Fibroblast of the aortic adventitia (primary cell): ENCODE data around the gene DLX3. TPM values are rescaled to one million over a fixed set of nuclear protein-coding genes. Genes with fewer than 3 reads are reported as not detected.

ENCODE experiments used
- DNase-seq: peaks from one replicate; pipeline ENCODE4 v3.0.0-alpha.2; 2010; ENCODE audit warnings: low read depth
- H3K4me3 ChIP-seq: 2 replicates; pipeline ENCODE4 v1.5.1; 2011; ENCODE audit warnings: low read depth, mild to moderate bottlenecking, control low read depth, low read length, moderate library complexity
- CTCF ChIP-seq: IDR thresholded peaks from 2 replicates; pipeline ENCODE4 v1.5.1; 2011; ENCODE audit warnings: mild to moderate bottlenecking, low read length, control low read depth, inconsistent platforms; ENCODE audit not compliant: insufficient read depth
- total RNA-seq: library from RNA; depleted of rRNA; stranded (reverse); fragments of >200 nt; gene quantifications from 2 replicates; pipeline ENCODE4 v1.2.3, GENCODE V29; 2012; ENCODE audit warnings: low replicate concordance

DLX3 gene
- total RNA-seq, 1 donor, result not detected

- no peak for DNase-seq
- no peak overlapping the region for H3K4me3 ChIP-seq
- TF ChIP-seq CTCF, result no peak
Measured at GRCh38 chr17:50028736-50029120, 33.7 kb upstream of the DLX3 start.

GRCh38 chr17:50027881-50028735, 33.1 kb upstream of the DLX3 start:
- H3K4me3 ChIP-seq, result no peak overlapping the region
- DNase-seq, result peak; percentile 26
- no peak for TF ChIP-seq CTCF

GRCh38 chr17:50027172-50027880, 32.3 kb upstream of the DLX3 start:
- H3K4me3 ChIP-seq, result peak overlapping the region; percentile 58
- TF ChIP-seq CTCF, result peak; percentile 22
- peak; percentile 86 for DNase-seq

GRCh38 chr17:50026837-50027171, 31.8 kb upstream of the DLX3 start:
- DNase-seq, result peak; percentile 81
- peak overlapping the region; percentile 58 for H3K4me3 ChIP-seq
- peak; percentile 94 for TF ChIP-seq CTCF

- no peak for TF ChIP-seq CTCF
- no peak overlapping the region for H3K4me3 ChIP-seq
- no peak for DNase-seq
Measured at GRCh38 chr17:50026046-50026675, 31.1 kb upstream of the DLX3 start.

GRCh38 chr17:50024808-50025207, 29.8 kb upstream of the DLX3 start:
- no peak overlapping the region for H3K4me3 ChIP-seq
- TF ChIP-seq CTCF, result no peak
- no peak for DNase-seq
